HG02798 (cell line): ENCODE results near the gene TSR3.

ENCODE experiments used
- ATAC-seq: cut with Tn5 transposase; IDR thresholded peaks from one replicate; pipeline ENCODE4 v1.9.1; 2021; ENCODE audit warnings: mild to moderate bottlenecking; ENCODE audit not compliant: unreplicated experiment, poor library complexity

TSR3 gene

DNA sequence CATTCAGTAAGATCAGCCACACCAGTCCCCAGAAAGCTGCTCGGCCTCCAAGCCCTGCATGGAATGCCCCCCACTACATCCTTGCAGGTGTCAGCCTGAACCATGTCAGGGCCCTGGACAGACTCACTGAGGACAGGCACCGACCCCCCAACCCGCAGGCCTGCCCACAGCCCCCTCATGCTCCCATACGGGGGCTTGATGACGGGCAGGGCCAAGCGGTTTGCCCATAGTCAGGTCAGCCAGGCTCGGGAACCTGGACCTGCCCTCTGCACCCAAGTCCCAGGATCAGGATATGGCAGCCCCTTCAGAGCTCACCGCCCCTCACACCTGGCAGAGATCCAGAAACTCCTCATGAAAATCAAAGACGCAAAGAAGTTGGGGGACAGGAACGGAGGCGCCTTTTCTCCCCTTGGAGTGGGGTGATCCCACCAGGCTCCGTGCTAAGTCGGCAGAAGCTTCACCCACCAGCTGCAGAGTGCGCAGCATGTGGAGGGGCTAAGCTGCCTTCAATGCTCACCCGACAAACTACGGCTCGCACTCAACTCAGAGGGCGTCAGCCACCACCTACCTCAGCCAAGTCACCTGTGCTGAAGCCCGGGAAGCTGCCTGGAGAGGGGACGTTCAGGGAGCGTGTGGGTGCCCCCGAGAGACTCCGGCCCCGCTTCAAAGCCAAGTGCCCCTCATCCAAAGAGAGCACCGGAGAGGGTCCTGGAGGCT lies 26.6 kb upstream of the TSR3 start:
- no peak for ATAC-seq

DNA sequence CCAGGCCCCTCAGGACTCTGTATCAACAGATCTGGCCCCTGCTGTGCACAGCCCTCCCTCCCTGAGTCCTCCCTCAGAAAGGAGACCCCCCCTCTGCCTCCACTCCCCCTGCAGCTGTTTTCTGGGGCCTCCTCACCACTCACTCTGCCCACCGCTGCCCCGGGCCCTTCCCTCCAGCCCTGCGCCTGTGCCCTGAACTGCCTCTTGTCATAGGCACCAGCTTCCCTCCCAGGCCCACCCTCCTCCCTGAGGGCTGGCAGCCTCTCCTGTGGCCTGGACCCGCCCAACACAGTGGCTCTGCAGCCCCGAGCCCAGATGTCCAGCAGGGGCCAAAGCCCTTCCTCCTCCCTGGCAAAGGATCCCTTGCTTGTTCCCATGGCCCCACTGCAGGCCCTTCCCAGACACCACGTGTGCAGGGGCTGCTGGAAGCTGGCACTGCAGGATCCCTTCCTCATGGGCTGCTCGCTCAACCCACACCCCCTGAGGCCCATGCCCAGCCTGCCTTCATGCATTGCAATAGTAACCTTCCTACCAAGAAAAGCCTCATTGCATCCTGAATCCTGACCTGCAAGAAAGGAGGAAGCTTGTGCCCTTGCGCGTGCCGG lies 25.8 kb upstream of the TSR3 start:
- no peak for ATAC-seq

DNA sequence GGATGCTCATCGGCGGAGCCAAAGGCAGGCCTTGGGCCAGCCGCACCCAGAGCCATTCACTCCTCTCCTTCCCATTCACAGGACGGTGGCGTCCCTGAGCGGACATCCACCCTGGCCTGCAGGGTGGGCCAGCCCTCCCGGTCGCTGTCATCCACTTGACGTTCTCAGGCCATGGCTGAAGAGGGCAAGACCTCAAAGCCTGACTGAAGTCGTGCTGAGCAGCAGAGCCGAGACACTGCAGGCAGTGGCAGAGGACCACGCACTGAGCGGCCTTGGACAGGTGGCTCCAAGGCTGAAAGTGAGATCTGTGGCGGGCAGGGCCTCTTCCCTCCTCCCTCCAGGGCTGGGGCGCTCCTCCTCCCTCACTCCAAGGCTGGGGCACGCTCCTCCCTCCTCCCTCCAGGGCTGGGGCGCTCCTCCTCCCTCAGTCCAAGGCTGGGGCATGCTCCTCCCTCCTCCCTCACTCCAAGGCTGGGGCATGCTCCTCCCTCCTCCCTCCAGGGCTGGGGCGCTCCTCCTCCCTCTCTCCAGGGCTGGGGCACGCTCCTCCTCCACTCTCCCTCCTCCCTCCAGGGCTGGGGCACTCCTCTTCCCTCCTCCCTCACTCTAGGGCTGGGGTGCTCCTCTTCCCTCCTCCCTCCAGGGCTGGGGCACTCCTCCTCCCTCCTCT lies 24.2 kb upstream of the TSR3 start:
- no peak for ATAC-seq

DNA sequence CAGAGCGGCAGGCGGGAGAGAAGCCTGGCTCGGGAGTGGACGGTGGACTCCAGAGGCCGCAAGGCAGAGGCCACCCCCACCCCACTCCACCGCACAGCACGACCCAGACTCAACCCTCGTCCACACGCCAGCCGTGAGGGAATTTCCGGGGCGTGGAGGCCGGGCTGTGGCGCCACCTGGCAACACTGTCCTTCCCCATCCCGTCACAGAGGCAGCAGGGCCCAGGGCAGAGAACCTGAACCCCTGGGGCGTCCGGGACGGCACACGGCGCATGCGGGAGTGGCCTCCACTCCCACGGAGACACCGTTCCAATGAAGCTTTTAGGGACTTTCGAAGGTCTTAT lies 23.6 kb upstream of the TSR3 start:
- ATAC-seq = no peak

DNA sequence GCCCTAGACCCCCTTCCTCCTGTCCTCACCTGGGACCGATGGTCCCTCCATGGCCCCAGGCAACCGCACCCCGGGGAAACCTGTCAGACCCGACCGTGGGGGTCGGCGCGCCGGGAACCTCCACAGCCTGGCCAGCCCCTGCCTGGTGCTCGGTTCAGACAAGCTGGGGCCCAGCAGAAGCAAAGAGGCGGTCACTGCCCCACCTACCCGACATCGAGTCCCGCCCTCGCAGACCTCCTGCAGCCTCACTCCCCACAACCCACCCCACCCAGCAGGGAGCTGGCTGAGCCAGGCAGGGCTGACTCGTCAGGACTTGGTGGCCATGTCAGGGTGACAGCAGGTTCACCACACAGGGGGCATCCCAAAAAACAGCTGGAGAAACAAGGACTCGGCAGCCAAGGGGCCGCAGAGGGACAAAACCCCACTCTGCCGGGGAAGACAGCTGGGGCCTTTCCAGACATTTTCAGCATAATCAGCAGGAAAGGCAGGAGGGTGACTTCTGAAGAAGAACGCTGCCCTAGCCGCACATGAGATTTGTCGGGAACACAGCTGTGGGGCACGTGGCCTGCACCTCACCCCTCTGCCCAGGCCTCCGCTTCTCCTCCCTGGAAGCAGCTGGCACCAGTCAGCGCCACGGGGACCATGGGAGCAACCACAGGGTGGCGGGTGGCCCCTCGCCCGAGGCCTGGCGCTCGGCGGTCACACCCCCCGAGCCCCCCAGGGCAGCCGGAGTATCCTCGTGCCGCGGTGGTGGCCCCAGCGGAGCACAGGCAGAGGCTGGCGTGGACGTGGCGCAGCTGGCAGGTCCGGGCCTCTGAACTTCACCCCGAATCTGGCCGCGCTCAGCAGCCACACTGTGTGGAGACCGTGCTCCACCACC lies 23.0 kb upstream of the TSR3 start:
- ATAC-seq = no peak

DNA sequence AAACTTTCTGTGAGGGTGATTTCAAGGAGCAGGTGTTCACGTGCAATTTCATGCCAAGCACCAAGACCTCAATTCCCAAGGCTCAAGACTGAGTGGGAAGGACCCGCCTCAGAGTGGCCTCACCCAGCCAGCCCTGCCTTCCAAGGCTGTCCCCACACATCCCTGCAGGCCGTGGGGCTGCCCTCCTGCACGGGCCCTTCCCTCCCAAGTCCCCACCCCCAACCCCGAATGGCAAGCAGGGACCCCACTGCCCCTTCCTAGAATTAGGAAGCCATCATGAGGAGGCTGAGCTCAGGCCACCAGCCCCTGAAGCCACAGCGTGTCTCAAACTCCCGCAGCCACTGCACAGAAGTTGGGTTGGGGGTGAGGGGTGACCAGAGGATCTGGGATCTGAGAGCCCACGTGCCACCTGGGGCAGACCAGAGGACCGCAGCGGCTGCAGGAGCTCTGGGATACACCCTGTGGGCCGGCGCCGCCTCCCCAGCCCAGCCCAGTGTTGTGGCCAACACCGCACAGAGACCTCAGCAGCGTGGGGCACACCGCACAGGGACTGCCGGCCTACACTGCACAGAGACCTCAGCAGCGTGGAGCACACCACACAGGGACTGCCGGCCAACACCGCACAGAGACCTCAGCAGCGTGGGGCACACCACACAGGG lies 20.7 kb upstream of the TSR3 start:
- no peak for ATAC-seq

DNA sequence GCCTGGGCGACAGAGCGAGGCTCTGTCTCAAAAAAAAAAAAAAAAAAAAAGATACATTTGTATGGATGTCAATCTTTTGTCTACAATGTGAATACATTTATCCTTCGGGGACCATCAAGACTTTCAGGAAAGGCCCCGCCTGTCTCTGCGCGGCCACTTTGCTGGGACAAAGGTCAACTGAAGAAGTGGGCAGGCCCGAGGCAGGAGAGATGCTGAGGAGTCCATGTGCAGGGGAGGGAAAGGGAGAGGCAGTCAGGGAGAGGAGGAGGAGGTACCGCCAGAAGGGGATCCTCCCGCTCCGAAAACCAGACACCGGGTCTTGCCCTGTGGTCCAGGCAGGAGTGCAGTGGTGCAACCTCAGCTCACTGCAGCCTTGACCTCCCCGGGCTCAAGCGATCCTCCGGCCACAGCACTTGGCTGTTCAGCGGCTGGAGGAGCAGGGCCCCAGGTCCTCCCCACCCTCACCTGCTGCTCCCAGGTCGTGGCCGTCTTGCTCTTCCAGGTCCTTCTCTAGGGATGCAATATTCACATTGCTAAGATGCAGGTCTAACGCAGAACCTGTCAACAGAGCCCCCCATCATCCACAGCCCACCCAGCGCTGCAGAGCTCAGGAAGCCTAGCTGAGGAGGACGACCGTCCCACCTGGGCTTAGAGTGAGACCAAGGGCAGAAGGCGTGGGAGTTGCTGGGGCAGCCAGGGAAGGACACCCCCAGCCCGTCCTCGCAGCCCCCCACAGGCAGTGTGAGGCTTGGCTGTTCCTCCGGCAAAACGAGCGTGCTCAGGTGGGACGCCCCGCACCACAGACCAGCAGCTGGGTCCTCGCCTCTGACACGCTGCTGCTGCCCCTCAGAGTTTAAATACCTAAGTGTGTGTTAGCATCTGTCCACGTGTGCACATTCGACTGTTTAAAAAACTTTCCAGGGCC lies 19.6 kb upstream of the TSR3 start:
- no peak for ATAC-seq

DNA sequence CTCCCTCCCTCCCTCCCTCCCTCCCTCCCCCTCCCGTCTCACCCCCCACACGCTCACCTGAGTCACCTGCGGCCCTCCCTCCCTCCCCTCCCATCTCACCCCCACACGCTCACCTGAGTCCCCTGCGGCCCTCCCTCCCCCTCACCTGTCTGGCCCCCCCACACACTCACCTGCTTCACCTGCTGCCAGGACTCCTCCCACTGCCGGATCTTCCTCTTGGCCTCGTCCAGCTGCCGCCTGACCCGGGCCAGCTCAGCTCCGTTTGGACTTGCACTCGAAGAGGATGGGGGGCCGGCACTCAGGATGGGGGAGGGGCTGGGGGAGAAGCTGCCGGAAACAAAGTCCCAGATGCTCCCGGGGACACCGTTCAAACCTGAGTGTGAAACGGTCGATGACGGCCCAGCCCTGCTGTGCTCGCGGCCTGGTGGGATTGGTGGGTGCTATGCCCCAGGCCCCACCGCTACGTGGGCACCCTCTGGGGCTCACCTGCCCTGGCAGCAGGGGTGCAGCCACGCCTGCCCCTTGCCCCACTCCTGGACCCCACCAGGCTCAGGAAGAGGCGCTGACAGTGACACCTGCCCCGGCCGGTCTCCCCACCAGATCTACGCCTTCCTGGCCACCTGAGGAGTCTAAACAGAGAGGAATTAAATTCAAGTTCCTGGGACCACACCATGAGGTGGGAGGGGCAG lies 16.0 kb upstream of the TSR3 start:
- no peak for ATAC-seq

DNA sequence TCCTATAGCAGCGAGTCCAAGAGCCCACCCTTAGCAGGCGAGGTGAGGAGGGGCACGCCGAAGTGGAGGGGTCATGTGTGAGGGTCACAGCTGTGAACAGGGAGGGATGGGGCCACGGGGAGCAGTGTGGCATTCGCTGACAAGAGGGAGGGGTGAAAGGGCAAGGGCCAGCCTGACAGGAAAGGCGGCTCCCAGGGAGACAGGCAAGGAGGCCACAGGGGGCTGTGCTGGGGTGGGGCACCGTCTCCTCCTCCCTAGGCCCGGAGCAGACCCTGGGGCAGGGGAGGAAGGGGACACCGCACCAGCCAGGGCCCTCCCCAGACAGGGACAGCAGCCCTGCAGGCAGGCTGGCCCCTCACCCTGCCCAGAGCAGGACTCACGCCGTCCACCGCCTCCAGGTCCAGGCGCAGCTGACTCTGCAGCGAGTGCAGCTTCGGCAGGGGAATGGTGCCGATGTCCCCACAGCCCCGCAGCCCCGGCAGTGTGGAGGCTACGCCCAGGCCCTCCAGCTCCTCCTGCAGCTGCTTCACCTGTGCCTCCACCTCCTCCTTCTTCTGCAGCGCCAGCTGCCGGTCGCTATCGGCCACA lies 15.1 kb upstream of the TSR3 start:
- ATAC-seq = no peak

DNA sequence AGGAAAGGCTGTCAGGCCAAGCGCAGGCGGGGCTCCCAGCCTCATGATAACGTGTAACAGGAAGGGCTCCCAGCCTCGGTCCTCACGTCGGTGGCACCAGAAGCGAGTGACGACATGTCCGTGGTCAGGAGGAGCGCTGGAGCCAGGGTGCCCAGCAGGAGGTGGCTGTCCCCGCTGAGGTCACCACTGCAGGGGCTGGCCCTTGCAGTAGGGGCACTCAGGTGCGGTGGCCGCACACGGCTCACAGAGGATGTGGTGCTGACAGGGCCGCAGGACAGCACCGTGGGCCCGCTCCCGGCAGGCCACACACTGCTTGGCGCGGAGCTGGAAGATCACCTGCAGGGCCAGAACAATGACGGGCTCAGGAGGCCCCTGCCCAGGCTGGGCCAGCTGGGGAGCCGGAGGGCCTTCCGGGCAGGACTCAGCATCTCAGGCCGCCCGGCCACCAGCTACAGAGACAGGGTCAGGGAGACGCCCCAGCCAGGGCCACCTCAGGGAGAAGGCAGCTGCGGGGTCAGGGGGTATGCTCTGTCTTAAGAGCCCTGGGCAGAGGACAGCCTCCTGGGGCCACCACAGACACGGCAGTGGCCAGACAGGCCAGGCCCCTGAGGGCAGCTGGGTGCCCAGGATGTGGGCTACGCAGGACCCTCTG lies 14.5 kb upstream of the TSR3 start:
- ATAC-seq = no peak

DNA sequence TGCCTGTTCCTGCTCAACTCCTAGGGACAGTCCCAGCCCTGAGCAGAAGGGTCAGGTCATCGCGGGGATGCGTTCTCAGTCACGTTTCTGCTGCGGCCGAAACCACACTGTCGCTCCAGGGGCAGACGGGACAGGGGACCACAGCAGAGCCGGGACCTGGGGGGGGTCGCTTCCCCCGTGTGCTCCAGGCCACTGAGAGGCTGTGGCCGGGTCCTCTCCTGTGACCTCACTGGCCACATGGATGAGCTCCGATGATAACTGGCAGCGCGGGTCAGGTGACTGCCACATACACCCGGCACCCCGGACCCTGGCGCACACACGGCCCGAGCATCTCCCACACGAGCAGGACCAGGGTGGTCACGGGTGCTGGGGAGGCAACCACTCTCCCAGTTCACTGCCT lies 12.8 kb upstream of the TSR3 start:
- no peak for ATAC-seq

DNA sequence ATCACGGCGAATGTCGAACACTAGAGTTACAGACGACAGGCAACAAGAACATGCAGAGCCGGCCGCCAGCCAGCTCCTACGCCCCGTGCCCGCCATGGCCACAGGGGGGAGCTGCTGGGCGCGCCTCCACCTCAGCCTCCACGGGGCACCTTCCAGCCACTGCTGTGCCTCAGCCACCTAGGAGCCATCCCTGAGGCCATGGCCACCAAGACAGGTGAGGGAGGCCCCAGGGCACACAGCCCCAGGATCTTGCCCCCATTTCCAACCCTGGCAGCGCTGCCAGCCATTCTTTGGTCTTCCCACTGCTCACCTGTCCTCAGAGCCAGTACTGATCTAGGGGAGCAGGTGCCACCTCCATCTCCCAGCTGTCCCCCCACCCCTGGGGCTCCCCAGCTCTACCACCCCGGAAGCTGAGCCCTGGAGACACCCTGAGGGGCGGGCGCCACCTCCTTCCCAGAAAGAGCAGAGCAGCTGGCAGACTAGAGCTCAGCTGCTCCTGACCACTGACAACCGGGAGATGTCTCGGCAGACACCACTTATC lies 11.9 kb upstream of the TSR3 start:
- ATAC-seq = peak; percentile 42

DNA sequence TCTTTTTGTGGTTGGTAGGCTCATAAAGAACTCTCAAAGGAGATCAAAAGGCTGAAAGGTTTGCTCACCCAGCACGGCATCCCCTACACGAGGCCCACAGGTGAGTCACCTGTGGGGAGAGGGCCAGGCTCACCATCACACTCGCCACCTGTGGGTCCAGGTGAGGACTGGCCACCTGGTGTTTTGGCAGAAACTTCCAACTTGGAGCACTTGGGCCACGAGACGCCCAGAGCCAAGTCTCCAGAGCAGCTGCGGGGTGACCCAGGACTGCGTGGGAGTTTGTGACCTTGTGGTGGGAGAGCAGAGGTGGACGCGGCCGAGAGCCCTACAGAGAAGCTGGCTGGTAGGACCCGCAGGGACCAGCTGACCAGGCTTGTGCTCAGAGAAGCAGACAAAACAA lies 11.1 kb upstream of the TSR3 start:
- no peak for ATAC-seq

DNA sequence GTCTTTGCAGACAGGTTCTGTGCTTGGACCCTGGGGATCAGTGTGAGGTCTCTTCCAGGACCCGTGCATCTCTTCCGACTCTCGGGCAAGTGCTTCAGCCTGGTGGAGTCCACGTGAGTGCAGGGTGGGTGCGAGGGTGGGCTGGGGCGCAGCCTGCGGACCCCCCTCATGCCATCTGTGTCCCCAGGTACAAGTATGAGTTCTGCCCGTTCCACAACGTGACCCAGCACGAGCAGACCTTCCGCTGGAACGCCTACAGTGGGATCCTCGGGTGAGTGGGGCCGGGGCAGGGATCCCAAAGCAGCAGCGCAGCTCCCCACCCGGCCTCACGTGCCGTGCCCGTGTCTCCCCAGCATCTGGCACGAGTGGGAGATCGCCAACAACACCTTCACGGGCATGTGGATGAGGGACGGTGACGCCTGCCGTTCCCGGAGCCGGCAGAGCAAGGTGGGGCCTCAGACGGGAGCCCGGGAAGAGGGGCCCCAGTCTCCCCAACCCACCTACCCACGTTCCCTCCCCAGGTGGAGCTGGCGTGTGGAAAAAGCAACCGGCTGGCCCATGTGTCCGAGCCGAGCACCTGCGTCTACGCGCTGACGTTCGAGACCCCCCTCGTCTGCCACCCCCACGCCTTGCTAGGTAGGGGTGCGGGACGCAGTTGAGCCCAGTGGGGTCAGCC lies 10.1 kb upstream of the TSR3 start:
- no peak for ATAC-seq

DNA sequence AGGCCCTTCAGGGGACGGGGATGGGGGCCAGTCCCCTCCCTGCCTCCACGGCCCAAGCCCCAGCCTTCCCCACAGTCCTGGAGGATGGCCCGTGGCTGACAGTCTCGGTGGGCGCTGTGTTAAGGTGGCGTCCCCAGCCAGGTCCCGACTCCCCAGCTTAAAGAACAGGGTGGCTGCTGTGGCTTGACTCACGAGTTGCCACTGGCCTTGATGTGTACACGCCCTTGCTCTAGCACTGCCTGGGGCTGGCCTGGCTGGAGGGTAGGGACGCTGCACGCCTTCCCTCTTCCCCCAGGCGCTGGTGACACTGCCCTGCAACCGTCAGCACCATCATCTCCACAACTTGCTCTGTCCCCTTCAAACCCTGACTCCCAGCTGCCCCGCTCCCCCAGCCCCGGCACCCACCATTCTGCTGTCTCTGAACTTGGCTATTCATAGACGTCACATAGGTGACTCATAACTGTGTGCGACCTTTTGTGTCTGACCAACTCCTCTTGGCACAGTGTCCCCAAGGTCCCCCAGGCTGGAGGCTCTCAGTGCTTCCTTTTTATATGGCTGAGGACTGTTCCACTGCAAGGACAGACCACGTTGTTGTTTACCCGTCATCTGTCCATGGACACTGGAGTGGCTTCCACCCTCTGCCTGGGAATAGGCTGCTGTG lies 6.4 kb upstream of the TSR3 start:
- ATAC-seq = no peak

DNA sequence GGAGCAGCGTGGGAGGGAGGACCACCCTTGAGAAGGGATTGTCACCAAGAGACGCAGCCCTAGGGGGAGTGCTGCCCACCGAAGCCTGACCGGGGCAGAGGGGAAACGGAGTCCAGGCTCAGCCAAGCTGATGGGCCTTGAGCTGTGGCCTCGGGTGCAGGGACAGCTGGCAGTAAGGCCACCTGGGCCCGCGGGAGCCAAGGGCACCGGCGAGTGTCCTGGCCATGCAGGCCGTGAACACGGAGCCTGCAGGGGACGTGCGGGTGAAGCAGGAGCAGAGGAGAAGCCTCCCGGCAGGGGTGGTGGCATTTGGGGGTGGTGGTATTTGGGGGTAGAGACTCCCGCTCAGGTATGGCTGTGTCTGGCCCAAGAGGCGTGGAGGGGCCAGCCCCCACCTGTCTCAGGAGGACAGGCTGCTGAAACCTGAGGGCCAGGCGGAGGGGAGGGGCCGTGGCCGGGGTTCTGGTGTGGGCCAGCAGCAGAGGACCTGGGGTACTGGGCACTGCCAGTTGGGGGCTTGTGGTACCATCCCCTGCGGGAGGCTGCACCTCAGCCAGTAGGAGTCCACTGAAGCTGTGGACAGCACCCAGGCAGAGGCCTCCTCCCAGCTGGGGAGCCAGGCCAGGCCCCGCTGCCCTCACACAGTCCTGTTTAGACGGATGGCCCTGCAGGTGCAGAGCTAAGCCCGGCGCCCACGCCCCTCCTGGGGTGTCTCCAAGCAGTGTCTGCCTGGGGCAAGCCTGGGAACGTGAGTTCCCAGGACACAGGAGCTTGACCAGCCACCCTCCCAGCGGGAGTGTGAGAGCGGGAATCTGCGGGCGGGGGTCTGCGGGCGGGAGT lies 4.6 kb upstream of the TSR3 start:
- no peak for ATAC-seq
